ENCODE data around the gene LAMA5. TPM values are rescaled to one million over a fixed set of nuclear protein-coding genes. Genes with fewer than 3 reads are reported as not detected.
A peak's percentile ranks its signal among the peaks of the same experiment; 100 is the strongest.
"Not testable (repeated sequence)": the region's sequence is repeated elsewhere in the genome, so short reads cannot be mapped to it uniquely, and the experiment has no call there.

Gene LAMA5
- total RNA-seq, 4 donors from 2014 or later, result 45.5 to 115 (median 62.5) TPM

DNA sequence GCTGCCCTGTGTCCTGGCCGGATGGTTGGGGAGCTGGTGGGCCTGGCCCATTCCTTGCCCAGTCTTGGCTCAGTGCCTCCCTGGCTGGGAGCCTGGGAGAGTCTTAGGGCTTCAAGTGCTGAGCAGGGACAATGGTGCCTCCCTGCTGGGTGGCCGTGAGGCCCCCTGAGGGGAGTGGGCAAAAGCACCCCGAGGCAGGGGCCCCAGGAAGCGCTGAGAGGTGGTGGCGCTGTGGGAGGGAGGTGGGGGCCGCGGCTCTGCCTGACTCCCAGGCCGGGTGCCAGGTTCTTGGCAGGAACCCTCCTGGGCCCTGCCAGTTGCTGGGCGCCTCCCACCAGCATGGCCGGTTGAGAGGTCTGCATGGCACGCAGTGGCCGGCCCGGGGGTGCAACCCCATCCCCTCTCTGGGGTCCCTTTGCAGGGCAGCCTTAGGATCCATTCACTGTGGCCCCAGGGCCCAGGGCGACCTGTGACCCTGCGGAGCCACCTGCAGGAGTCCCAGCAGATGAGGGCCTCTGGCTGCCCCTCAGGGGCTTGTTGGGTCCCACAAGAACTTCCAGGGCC is 10.6 kb upstream of the LAMA5 start:
- ATAC-seq (ENCODE audit: low FRiP score) (no peak), DNase-seq (ENCODE audit: low spot score) (no peak)
- TF ChIP-seq, protein P1, sequence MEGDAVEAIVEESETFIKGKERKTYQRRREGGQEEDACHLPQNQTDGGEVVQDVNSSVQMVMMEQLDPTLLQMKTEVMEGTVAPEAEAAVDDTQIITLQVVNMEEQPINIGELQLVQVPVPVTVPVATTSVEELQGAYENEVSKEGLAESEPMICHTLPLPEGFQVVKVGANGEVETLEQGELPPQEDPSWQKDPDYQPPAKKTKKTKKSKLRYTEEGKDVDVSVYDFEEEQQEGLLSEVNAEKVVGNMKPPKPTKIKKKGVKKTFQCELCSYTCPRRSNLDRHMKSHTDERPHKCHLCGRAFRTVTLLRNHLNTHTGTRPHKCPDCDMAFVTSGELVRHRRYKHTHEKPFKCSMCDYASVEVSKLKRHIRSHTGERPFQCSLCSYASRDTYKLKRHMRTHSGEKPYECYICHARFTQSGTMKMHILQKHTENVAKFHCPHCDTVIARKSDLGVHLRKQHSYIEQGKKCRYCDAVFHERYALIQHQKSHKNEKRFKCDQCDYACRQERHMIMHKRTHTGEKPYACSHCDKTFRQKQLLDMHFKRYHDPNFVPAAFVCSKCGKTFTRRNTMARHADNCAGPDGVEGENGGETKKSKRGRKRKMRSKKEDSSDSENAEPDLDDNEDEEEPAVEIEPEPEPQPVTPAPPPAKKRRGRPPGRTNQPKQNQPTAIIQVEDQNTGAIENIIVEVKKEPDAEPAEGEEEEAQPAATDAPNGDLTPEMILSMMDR (IDR thresholded peaks at IDR 0.05), result no peak

DNA sequence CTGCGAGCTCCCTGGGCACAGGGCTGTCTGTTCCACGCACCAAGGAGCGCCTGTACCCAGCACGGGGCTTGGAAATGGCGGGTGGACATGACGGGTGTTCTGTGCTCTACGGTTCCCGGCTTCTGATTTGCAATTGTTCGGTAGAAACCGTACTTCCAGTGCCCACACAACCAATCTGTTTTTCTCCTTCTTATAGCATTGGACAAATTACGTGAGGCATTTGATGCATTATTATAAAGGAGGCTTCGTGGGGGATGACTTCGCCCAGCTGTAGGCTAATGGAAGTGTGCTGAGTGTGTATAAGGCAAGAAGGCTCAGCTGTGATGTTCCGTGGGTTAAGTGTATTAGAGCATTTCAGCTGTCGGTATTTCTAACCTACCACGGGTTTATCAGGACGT is 10.0 kb upstream of the LAMA5 start:
- DNase-seq (ENCODE audit: low spot score) (no peak), ATAC-seq (ENCODE audit: low FRiP score) (no peak)
- TF ChIP-seq, protein P1 (IDR thresholded peaks at IDR 0.05), result no peak

DNA sequence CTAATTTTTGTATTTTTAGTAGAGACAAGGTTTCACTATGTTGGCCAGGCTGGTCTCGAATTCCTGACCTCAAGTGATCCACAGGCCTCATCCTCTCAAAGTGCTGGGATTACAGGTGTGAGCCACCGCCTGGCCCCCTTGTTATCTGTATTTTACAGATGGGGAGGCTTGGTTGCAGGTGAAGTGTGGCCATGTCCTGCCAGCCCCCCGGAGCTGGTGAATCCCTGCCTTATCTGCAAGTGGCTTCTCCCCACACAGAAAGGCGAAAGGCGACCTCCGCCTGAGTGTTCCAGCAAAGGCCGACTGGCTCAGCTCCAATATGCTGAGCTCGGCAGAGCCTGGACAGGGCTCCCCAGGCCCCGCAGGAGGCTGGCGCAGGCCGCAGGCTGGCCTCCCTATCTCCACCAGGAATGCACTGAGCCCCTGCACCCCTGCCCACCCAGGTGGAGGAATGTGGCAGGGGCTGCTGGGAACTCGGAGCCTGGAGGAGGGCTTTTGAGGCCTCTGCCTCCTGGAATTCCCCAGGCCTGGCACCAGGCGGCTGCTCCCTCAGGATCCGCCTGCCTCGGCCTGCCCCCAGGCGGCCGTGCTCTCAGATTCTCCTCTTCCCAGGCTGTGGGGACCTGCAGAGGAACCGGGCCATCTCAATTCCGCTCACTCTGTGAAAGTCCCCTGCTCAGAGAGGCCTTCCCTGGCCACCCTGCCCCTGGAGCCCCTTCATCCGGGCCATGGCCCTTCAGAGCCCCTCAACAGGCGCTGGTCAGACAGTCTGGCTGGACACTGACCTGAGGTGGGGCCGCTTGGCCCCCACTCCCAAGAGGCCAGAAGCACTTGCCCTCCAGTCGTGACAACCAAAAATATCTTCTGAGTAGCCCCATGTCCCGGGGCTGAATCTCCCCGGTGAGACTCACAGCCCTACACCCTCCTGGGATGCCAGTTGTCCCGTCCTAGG is 9.3 kb upstream of the LAMA5 start:
- DNase-seq (ENCODE audit: low spot score) (no peak), ATAC-seq (ENCODE audit: low FRiP score) (peak; percentile 72)
- TF ChIP-seq, protein P1 (IDR thresholded peaks at IDR 0.05), result peak in 1 of 3 donors; percentile 19

DNA sequence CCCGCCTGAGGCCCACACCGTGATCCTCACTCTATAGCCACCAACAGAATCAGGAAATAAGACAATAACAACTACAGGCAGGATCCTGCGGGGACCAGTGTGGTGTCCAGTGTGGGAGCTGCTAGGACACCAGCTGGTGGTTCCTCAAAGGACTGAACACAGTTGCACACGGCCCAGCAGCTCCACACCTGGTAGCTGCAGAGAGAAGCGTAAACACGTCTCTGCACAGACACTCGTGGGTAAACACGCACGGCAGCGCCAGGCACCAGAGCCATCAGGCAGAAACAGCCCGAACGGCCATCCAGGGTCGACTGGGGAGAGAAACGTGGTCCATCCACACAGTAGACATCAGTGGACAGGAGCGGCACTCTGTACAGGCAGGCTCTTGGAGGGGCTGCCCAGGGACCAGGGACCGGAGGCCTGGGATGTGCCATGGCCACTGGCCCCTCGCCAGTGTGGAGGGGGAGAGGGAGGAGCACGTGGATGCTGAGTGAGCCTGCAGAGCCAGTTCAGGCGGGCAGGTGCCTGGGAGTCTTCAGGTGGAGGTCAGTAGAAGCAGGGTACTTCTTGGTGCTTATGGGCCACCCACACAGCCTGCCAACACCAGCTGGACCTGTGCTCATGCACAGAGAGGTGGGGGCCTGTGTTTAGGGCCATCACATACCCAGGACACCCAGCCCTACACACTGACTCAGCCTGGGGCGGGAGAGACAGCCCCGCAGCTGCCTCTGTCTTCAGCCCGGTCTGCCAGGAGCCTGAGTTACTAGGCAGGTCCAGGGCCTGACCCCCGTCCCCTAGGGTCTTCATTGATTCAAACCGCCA is 7.4 kb upstream of the LAMA5 start:
- no peak for ATAC-seq (ENCODE audit: low FRiP score)

DNA sequence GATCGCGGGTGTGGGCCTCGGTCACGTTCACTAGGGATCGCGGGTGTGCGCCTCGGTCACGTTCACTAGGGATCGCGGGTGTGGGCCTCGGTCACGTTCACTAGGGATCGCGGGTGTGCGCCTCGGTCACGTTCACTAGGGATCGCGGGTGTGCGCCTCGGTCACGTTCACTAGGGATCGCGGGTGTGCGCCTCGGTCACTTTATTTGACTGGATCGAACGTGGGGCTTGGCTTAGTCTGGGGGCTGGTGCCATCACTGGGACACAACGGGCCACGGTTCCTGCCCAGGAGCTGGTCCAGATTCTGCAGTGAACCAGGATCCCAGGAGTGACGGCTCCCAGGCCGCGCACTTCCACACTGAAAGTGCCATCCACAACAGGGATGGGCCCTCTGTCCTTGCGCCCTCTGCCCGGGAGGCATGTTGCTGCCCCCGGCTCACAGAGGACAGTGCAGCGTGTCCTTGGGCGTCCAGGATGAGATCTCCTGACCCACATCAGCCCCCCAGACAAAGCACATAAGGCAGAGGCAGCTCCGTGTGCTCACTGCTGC is 6.6 kb upstream of the LAMA5 start:
- DNase-seq (ENCODE audit: low spot score); ATAC-seq (ENCODE audit: low FRiP score): not testable (repeated sequence)

More for the DNA sequence above, 7.4 kb upstream of the LAMA5 start:
- TF ChIP-seq, protein P1 (IDR thresholded peaks at IDR 0.05), result no peak
- no peak for DNase-seq (ENCODE audit: low spot score)

DNA sequence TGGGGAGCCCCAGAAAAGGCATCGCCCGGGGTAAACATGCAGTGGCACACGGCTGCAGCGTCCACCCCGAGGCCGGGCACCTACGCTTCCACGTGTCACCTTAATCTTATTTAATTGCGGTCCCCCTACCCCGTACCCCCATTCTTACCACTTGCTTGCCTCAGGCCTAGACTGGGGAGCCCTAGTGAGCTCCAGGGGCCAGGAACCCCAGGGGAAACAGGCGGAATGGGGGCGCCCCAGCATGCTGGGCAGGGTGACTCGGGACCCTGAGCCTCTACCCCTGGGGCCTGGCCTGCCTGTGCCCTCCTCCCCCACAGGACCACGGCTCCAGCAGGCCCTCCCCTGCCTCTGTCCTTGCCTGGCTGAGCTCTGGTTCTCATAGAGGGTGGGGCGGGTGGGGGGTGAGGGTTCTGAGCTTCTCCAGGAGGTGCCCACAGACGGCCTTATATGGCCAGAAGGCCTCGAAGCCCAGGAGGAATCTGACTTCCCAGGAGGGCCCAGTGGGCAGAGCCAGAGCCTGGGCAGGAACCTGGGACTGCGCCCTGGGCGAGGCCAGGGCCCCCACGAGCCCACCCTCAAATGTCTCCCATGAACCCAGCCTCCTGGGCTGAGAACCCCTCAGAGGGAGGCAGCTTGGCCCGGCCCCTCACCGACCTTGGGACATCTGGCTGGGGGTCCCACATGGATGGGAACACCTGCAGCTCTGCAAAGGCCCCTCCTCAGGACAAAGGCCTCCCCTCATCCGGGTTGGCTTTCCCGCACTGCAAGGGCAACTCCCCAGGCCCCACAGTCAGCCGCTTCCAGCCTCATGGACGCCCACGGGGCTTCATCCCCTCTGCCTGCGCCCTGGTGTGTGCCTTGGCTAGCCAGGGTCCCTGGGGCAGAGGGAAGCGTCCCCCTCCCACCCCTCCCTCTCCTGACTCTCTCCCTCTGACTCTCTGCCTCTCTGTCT is 5.2 kb upstream of the LAMA5 start:
- TF ChIP-seq, protein P1 (IDR thresholded peaks at IDR 0.05), result no peak
- ATAC-seq (ENCODE audit: low FRiP score), result no peak
- DNase-seq (ENCODE audit: low spot score), result no peak

Data from omental fat pad (tissue), 4 donors.